CD4-positive, CD25-positive, alpha-beta regulatory T cell (primary cell): Measurements from ENCODE around the gene ANKRD44. TPM values are rescaled to one million over a fixed set of nuclear protein-coding genes. Genes with fewer than 3 reads are reported as not detected.

ENCODE experiments used
- ATAC-seq, 2 donors: fragments of 150-1000 bp; cut with Tn5 transposase; one replicate each; pipeline ENCODE4 v1.10.0; 2021; ENCODE audit warnings: low read depth in 2 of 2, moderate number of reproducible peaks in 2 of 2, moderate library complexity in 1 of 2
- DNase-seq, 3 donors: peaks; one replicate each; pipeline versions ENCODE4 v3.0.0 to v3.0.0-alpha.2; 2012 to 2022; ENCODE audit warnings: mixed read lengths in 1 of 3
- H3K27ac ChIP-seq: one replicate; pipeline ENCODE4 v1.7.0; 2013; ENCODE audit warnings: mild to moderate bottlenecking, low read length; ENCODE audit not compliant: insufficient read depth, poor library complexity, severe bottlenecking
- H3K27me3 ChIP-seq: one replicate; pipeline ENCODE4 v1.7.0; 2013; ENCODE audit warnings: low read length; ENCODE audit not compliant: control insufficient read depth, insufficient read depth
- H3K36me3 ChIP-seq: one replicate; pipeline ENCODE4 v1.7.0; 2013; ENCODE audit warnings: mild to moderate bottlenecking, low read length, moderate library complexity; ENCODE audit not compliant: control insufficient read depth, insufficient read depth
- H3K4me1 ChIP-seq: 2 replicates; pipeline ENCODE4 v1.7.0; 2013; ENCODE audit warnings: mild to moderate bottlenecking, low read length; ENCODE audit not compliant: insufficient read depth, control insufficient read depth, poor library complexity, severe bottlenecking
- H3K4me3 ChIP-seq: one replicate; pipeline ENCODE4 v1.7.0; 2013; ENCODE audit warnings: low read depth, mild to moderate bottlenecking, low read length, moderate library complexity
- H3K9me3 ChIP-seq, 2 experiments: 1 replicate in 1 of 2; 2 replicates in 1 of 2; pipeline ENCODE4 v1.7.0; 2013; ENCODE audit warnings: low read length in 2 of 2, mild to moderate bottlenecking in 1 of 2, moderate library complexity in 1 of 2; ENCODE audit not compliant: control insufficient read depth in 2 of 2
- H3K27ac Mint-ChIP-seq, 3 donors: one replicate each; pipeline ENCODE4 v1.8.0; 2020 to 2022; ENCODE audit warnings: mild to moderate bottlenecking in 3 of 3, mixed read lengths in 3 of 3, moderate library complexity in 2 of 3
- H3K27me3 Mint-ChIP-seq: one replicate; pipeline ENCODE4 v1.8.0; 2022; ENCODE audit warnings: mild to moderate bottlenecking, mixed read lengths
- H3K36me3 Mint-ChIP-seq: one replicate; pipeline ENCODE4 v1.8.0; 2020; ENCODE audit warnings: mixed read lengths
- H3K4me1 Mint-ChIP-seq, 4 donors: one replicate each; pipeline ENCODE4 v1.8.0; 2020 to 2022; ENCODE audit warnings: mixed read lengths in 4 of 4, mild to moderate bottlenecking in 1 of 4
- H3K4me3 Mint-ChIP-seq, 4 donors: one replicate each; pipeline ENCODE4 v1.8.0; 2020 to 2022; ENCODE audit warnings: mild to moderate bottlenecking in 4 of 4, mixed read lengths in 4 of 4, moderate library complexity in 3 of 4
- H3K9me3 Mint-ChIP-seq, 7 donors: one replicate each; pipeline ENCODE4 v1.8.0; 2020 to 2022; ENCODE audit warnings: mixed read lengths in 7 of 7, mild to moderate bottlenecking in 3 of 7, moderate library complexity in 2 of 7
- polyA plus RNA-seq, 4 donors: library from polyadenylated mRNA; unstranded; fragments of 300-500 nt; fragmentation: Illumina TruSeq; gene quantifications; one replicate each; pipeline ENCODE4 v1.2.3, GENCODE V29; 2021
- total RNA-seq: library from RNA; stranded (reverse); gene quantifications from one replicate; pipeline ENCODE4 v1.2.3, GENCODE V29; 2022

The ANKRD44 gene
- total and polyA plus RNA-seq, 5 donors from 2014 or later, result 69.6 to 301 (median 85.0) TPM

GRCh38 chr2:196955036-196955435 lies 355.5 kb downstream of the ANKRD44 start:
- no peak overlapping the region for H3K27ac Mint-ChIP-seq
- H3K27me3 Mint-ChIP-seq, result peaks cover 8% of the 10 kb centered on the region
- H3K4me1 Mint-ChIP-seq, result no peaks in the 10 kb centered on the region
- Histone ChIP-seq H3K4me1 (no peaks in the 10 kb centered on the region), H3K9me3 (no peaks in the 10 kb centered on the region), H3K27me3 (peaks cover 2% of the 10 kb centered on the region), H3K27ac (no peak overlapping the region), H3K36me3 (no peaks in the 10 kb centered on the region), H3K4me3 (no peak overlapping the region)
- ATAC-seq (no peak), DNase-seq (no peak)
- H3K9me3 Mint-ChIP-seq, result no peaks in the 10 kb centered on the region
- no peak overlapping the region for H3K4me3 Mint-ChIP-seq
- no peaks in the 10 kb centered on the region for H3K36me3 Mint-ChIP-seq

DNA sequence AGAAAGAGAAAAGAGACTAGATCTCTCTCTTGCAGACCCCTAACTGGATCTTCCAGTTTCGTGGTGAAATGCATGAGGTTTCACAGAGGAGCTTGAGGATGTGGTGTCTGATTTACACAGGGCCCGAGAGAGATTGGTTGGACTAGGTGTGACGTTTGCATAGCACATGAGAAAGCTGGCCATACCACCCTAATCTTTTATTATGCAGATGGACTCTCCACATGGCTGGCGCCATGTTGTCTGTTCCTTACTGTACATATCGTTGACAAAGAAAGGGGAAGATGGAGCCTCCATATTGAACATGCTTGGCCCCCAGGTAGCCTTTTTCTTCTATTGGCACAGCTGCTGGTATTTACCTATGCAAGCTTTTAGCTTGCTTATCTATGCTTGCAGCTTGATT lies 356.6 kb downstream of the ANKRD44 start:
- Mint-ChIP-seq H3K27ac (no peak overlapping the region), H3K27me3 (peaks cover 12% of the 10 kb centered on the region), H3K4me3 (no peak overlapping the region), H3K36me3 (no peaks in the 10 kb centered on the region), H3K9me3 (no peaks in the 10 kb centered on the region), H3K4me1 (no peaks in the 10 kb centered on the region)
- Histone ChIP-seq H3K4me3 (no peak overlapping the region), H3K27ac (no peak overlapping the region), H3K4me1 (no peaks in the 10 kb centered on the region), H3K27me3 (peaks cover 2% of the 10 kb centered on the region), H3K36me3 (no peaks in the 10 kb centered on the region), H3K9me3 (no peaks in the 10 kb centered on the region)
- no peak for DNase-seq
- no peak for ATAC-seq

DNA sequence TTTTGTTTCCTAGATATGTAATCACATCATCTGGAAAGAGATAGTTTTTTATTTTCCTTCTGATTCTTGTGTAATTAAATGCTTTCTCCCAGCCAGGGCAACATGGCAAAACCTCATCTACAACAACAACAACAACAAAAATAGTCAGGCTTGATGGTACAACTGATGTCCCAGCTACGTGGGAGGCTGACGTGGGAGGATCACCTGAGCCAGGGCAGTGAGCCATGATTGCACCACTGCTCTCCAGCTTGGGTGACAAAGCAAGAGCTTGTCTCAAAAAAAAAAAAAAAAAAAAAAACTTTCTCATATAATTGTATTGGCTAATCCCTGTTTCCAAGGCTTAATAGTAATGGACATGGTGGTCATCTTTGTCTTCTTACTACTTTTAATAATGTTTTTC lies 357.6 kb downstream of the ANKRD44 start:
- no peak overlapping the region for H3K27ac ChIP-seq
- H3K9me3 ChIP-seq, result no peaks in the 10 kb centered on the region
- H3K36me3 ChIP-seq, result no peaks in the 10 kb centered on the region
- no peaks in the 10 kb centered on the region for H3K4me1 Mint-ChIP-seq
- no peak overlapping the region for H3K4me3 ChIP-seq
- ATAC-seq (no peak), DNase-seq (no peak)
- H3K27ac Mint-ChIP-seq, result no peak overlapping the region
- no peaks in the 10 kb centered on the region for H3K4me1 ChIP-seq
- H3K27me3 ChIP-seq, result peaks cover 2% of the 10 kb centered on the region
- peaks cover 18% of the 10 kb centered on the region for H3K27me3 Mint-ChIP-seq
- H3K36me3 Mint-ChIP-seq, result no peaks in the 10 kb centered on the region
- no peak overlapping the region for H3K4me3 Mint-ChIP-seq
- H3K9me3 Mint-ChIP-seq, result no peaks in the 10 kb centered on the region

GRCh38 chr2:196951973-196952372 lies 358.6 kb downstream of the ANKRD44 start:
- H3K9me3 Mint-ChIP-seq, result no peaks in the 10 kb centered on the region

GRCh38 chr2:196949116-196949515 lies 361.5 kb downstream of the ANKRD44 start:
- no peak overlapping the region for H3K27ac ChIP-seq
- H3K4me1 ChIP-seq, result no peaks in the 10 kb centered on the region
- H3K27me3 ChIP-seq, result peaks cover 2% of the 10 kb centered on the region
- H3K4me3 ChIP-seq, result no peak overlapping the region
- no peaks in the 10 kb centered on the region for H3K9me3 Mint-ChIP-seq
- no peak overlapping the region for H3K4me3 Mint-ChIP-seq
- no peak for DNase-seq
- no peaks in the 10 kb centered on the region for H3K4me1 Mint-ChIP-seq
- peaks cover 26% of the 10 kb centered on the region for H3K27me3 Mint-ChIP-seq
- no peaks in the 10 kb centered on the region for H3K36me3 ChIP-seq
- no peaks in the 10 kb centered on the region for H3K36me3 Mint-ChIP-seq
- no peak for ATAC-seq
- H3K27ac Mint-ChIP-seq, result no peak overlapping the region
- no peaks in the 10 kb centered on the region for H3K9me3 ChIP-seq

More at GRCh38 chr2:196951973-196952372, 358.6 kb downstream of the ANKRD44 start:
- no peaks in the 10 kb centered on the region for H3K9me3 ChIP-seq
- no peak overlapping the region for H3K4me3 ChIP-seq
- H3K36me3 Mint-ChIP-seq, result no peaks in the 10 kb centered on the region
- no peak overlapping the region for H3K4me3 Mint-ChIP-seq
- H3K27me3 Mint-ChIP-seq, result peaks cover 20% of the 10 kb centered on the region
- H3K27ac ChIP-seq, result no peak overlapping the region
- ATAC-seq (no peak), DNase-seq (no peak)
- peaks cover 2% of the 10 kb centered on the region for H3K27me3 ChIP-seq
- no peaks in the 10 kb centered on the region for H3K4me1 ChIP-seq
- H3K4me1 Mint-ChIP-seq, result no peaks in the 10 kb centered on the region
- no peaks in the 10 kb centered on the region for H3K36me3 ChIP-seq
- no peak overlapping the region for H3K27ac Mint-ChIP-seq

GRCh38 chr2:196944570-196944969 lies 366.0 kb downstream of the ANKRD44 start:
- H3K4me1 Mint-ChIP-seq, result no peaks in the 10 kb centered on the region
- no peaks in the 10 kb centered on the region for H3K9me3 Mint-ChIP-seq
- H3K4me3 ChIP-seq, result no peak overlapping the region
- H3K36me3 ChIP-seq, result no peaks in the 10 kb centered on the region
- H3K27ac ChIP-seq, result no peak overlapping the region
- H3K9me3 ChIP-seq, result no peaks in the 10 kb centered on the region
- peaks cover 27% of the 10 kb centered on the region for H3K27me3 Mint-ChIP-seq
- ATAC-seq (no peak), DNase-seq (no peak)
- peaks cover 6% of the 10 kb centered on the region for H3K27me3 ChIP-seq
- H3K4me3 Mint-ChIP-seq, result no peak overlapping the region
- H3K36me3 Mint-ChIP-seq, result no peaks in the 10 kb centered on the region
- no peaks in the 10 kb centered on the region for H3K4me1 ChIP-seq
- no peak overlapping the region for H3K27ac Mint-ChIP-seq

GRCh38 chr2:196941398-196942078 lies 369.0 kb downstream of the ANKRD44 start:
- H3K27ac Mint-ChIP-seq, result no peak overlapping the region
- ATAC-seq (no peak), DNase-seq (no peak)
- no peaks in the 10 kb centered on the region for H3K36me3 Mint-ChIP-seq
- no peaks in the 10 kb centered on the region for H3K36me3 ChIP-seq
- no peaks in the 10 kb centered on the region for H3K9me3 Mint-ChIP-seq
- H3K4me3 Mint-ChIP-seq, result no peak overlapping the region
- peaks cover 20% of the 10 kb centered on the region for H3K27me3 Mint-ChIP-seq
- H3K4me1 Mint-ChIP-seq, result no peaks in the 10 kb centered on the region
- H3K4me3 ChIP-seq, result no peak overlapping the region
- no peaks in the 10 kb centered on the region for H3K9me3 ChIP-seq
- peaks cover 6% of the 10 kb centered on the region for H3K27me3 ChIP-seq
- no peaks in the 10 kb centered on the region for H3K4me1 ChIP-seq
- no peak overlapping the region for H3K27ac ChIP-seq

GRCh38 chr2:196939371-196939770 lies 371.2 kb downstream of the ANKRD44 start:
- Mint-ChIP-seq H3K36me3 (no peaks in the 10 kb centered on the region), H3K9me3 (no peaks in the 10 kb centered on the region), H3K4me3 (no peak overlapping the region), H3K27me3 (peaks cover 18% of the 10 kb centered on the region), H3K4me1 (peaks cover 0 to 3% (median 0%) of the 10 kb centered on the region in 4 donors), H3K27ac (no peak overlapping the region)
- no peak overlapping the region for H3K27ac ChIP-seq
- H3K36me3 ChIP-seq, result no peaks in the 10 kb centered on the region
- DNase-seq (no peak), ATAC-seq (no peak)
- no peaks in the 10 kb centered on the region for H3K4me1 ChIP-seq
- peaks cover 6% of the 10 kb centered on the region for H3K27me3 ChIP-seq
- H3K9me3 ChIP-seq, result no peaks in the 10 kb centered on the region
- H3K4me3 ChIP-seq, result no peak overlapping the region
